ENCODE results near the gene ARHGAP5.
A peak's percentile ranks its signal among the peaks of the same experiment; 100 is the strongest.

The ARHGAP5 gene

DNA sequence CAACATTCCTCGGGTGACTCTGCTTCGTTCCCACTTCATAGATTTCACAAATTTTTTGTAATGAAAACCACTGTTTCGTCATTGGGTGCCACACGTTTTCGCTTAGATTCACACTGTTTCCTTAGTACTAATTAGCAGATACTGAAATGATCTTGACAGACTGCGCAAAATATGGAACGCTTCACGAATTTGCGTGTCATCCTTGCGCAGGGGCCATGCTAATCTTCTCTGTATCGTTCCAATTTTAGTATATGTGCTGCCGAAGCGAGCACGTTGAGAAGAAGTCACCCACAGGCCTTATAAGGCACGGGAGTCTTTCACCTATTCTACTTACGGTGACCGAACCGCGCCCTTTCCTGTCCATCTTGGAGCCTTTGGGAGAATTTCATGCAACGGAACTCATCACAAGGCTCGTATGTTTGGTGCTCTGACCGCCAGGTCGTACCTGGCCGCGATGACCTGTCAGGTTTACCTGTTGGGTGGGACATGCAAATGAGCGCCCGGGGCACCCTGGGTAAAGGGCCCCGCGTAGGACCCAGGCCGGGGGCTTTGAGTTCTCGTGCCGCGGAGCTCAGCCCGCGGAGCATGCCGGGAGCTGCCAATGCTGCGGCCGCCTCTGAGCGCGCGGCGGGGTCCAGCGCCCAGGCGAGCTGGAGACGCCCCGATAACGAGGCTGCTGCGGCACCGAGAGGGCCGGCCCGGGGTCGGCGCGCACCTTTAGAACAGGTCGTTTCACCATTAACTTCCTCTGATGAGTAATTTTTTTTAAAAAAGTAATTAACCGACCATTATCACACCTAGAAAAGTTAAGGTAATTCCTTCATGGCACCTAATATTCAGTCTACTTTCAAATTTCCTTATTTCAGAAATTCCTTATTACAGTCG, 126.1 kb downstream of the ARHGAP5 start, which contains the start of gene RNU6-8:
Gene RNU6-8, minus strand, starts transcription at position 272 of the 885 bp plus-strand sequence.
- TF ChIP-seq POLR2AphosphoS5 (IDR thresholded peaks at IDR 0.05; ENCODE audit: low read depth) = no peak
- H3K27me3 ChIP-seq (ENCODE audit: insufficient read depth, poor library complexity, severe bottlenecking) = no peaks in the 10 kb centered on the region
- DNase-seq (ENCODE audit: low read depth in 1 of 2, low spot score in 1 of 2) = peak; percentile 61 to 73
- H3K27ac ChIP-seq (replicated peaks) = peak within 1 kb of the TSS; percentile 68
- peak within 1 kb of the TSS; percentile 55 for H3K4me3 ChIP-seq (replicated peaks; ENCODE audit: insufficient read depth, low read length)

DNA sequence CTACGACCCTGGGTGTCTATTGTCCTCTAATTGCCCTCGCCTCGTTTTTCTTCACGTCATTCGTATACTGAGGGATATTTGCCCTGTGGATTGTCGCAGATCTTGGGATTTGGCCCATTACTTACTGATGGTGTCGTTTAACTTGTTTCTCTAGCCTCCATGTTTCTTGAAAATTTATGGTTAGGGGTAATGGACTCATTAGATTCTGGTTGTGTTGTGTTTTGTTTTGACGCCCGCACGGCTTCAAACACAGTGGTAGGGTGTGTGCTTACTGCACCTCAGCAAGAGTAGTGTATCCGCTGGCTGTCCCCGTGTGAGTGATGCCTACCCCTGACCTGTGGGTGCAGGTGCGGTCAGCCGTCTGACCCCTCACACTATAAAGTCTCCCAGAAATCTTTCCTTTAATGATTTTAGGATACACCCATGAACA, 126.8 kb downstream of the ARHGAP5 start:
- no peak for TF ChIP-seq CTCF (IDR thresholded peaks at IDR 0.05; ENCODE audit: insufficient read depth, low read length)
- no peak for TF ChIP-seq REST (IDR thresholded peaks at IDR 0.05; ENCODE audit: insufficient replicate concordance, low read depth)
- no peak for TF ChIP-seq SPI1 (IDR thresholded peaks at IDR 0.05; ENCODE audit: borderline replicate concordance, low read depth)
- TF ChIP-seq POLR2AphosphoS5 (IDR thresholded peaks at IDR 0.05; ENCODE audit: low read depth) = no peak
- no peak for TF ChIP-seq GABPA (IDR thresholded peaks at IDR 0.05; ENCODE audit: low read depth)
- no peak overlapping the region for H3K27ac ChIP-seq (replicated peaks)

DNA sequence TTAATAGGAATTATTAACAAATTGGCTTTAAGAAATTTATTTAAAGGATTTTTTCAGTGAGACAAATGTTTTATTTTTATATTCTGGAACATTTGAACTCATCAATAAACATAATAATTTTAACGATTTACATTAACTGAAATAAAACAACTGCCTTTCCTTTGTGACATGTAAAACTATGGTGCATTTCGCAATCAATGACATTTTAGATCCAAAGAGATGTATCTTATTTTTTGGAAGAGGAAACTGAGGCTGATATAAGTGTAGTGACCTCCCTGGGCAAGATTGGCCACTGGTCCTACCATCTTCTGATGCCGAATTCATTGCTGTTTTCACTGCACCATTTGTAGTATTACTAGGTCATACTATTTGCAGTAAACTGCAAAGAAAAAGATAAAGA, 128.4 kb downstream of the ARHGAP5 start:
- no peak overlapping the region for H3K27ac ChIP-seq (replicated peaks)
- no peak overlapping the region for H3K4me3 ChIP-seq (replicated peaks; ENCODE audit: insufficient read depth, low read length)
- no peak for TF ChIP-seq POLR2AphosphoS5 (IDR thresholded peaks at IDR 0.05; ENCODE audit: low read depth)
- TF ChIP-seq CTCF (IDR thresholded peaks at IDR 0.05; ENCODE audit: insufficient read depth, low read length) = no peak
- no peak for TF ChIP-seq SPI1 (IDR thresholded peaks at IDR 0.05; ENCODE audit: borderline replicate concordance, low read depth)
- no peak for TF ChIP-seq REST (IDR thresholded peaks at IDR 0.05; ENCODE audit: insufficient replicate concordance, low read depth)
- no peak for TF ChIP-seq GABPA (IDR thresholded peaks at IDR 0.05; ENCODE audit: low read depth)
- peaks cover 5% of the 10 kb centered on the region for H3K27me3 ChIP-seq (ENCODE audit: insufficient read depth, poor library complexity, severe bottlenecking)
- DNase-seq (ENCODE audit: low read depth in 1 of 2, low spot score in 1 of 2) = no peak

More for the DNA sequence above, 126.8 kb downstream of the ARHGAP5 start:
- no peak for DNase-seq (ENCODE audit: low read depth in 1 of 2, low spot score in 1 of 2)
- peak overlapping the region; percentile 55 for H3K4me3 ChIP-seq (replicated peaks; ENCODE audit: insufficient read depth, low read length)
- H3K27me3 ChIP-seq (ENCODE audit: insufficient read depth, poor library complexity, severe bottlenecking) = peaks cover under 1% of the 10 kb centered on the region

DNA sequence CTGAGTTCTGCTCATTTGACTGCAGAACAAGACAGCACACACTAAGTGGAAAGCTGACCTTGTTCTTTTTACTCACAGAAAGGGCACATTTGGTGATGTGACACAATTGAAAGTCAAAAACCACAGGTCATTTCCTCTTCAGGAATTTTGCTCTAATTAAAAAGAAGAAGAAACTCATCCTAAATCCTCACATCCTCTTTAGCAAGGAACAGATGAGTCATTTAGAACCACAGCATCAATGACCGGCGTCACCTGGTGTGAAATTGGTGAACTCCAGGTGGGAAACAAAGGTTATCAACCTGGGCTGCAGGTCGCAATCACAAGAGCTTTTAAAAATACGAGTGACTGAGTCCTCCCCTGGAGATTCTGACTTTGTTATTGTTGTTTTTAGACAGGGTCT, 128.9 kb downstream of the ARHGAP5 start:
- Histone ChIP-seq H3K27me3 (ENCODE audit: insufficient read depth, poor library complexity, severe bottlenecking) (peaks cover 5% of the 10 kb centered on the region), H3K27ac (replicated peaks) (no peak overlapping the region), H3K4me3 (replicated peaks; ENCODE audit: insufficient read depth, low read length) (no peak overlapping the region)
- TF ChIP-seq REST (IDR thresholded peaks at IDR 0.05; ENCODE audit: insufficient replicate concordance, low read depth) (no peak), POLR2AphosphoS5 (IDR thresholded peaks at IDR 0.05; ENCODE audit: low read depth) (no peak), CTCF (IDR thresholded peaks at IDR 0.05; ENCODE audit: insufficient read depth, low read length) (no peak)
- DNase-seq (ENCODE audit: low read depth in 1 of 2, low spot score in 1 of 2) = no peak
